ENCODE data around the gene SOX15.

- TF ChIP-seq FOXP2 (optimal IDR thresholded peaks at IDR 0.05; ENCODE audit: control extremely low read depth, extremely low read length, insufficient read depth) (no peak), EZH2 (IDR thresholded peaks at IDR 0.05) (no peak), POLR2AphosphoS5 (IDR thresholded peaks at IDR 0.05; ENCODE audit: borderline replicate concordance, low read depth, low read length) (no peak)
Observed at GRCh38 chr17:7611635-7612293, 21.9 kb upstream of the SOX15 start.

Measured in SK-N-MC (cell line).